Measurements from ENCODE around the gene ZBED2. TPM values are rescaled to one million over a fixed set of nuclear protein-coding genes. Genes with fewer than 3 reads are reported as not detected.
"Not testable (repeated sequence)": the region's sequence is repeated elsewhere in the genome, so short reads cannot be mapped to it uniquely, and the experiment has no call there.

ZBED2 gene, protein sequence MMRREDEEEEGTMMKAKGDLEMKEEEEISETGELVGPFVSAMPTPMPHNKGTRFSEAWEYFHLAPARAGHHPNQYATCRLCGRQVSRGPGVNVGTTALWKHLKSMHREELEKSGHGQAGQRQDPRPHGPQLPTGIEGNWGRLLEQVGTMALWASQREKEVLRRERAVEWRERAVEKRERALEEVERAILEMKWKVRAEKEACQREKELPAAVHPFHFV
- under 1 TPM in 1 of 2 donors, not detected in 1; 0.47 TPM for total RNA-seq

DNA sequence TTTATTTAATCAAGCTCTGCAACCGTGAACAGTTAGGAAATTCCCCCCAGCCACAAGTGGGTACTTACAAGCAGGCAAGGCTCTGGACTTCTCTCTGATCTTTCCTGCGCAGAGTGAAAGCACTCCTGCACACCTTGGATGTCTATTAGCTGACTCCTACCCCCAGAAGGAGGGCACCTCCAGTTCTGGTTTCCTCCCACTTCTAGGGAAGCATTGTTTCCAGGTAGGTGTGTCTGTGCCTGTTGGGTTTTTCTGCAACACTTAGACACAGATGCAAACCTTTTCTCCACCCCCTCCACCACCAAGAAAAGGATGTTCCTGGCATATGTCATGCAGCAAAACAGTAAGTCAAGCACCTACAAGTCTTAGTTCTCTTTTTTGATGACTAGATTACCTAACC lies at the start of gene ZBED2:
TSS of gene ZBED2 (minus strand) at position 115 of the 400 bp plus-strand sequence. CDS start 1,145 bp downstream, outside the sequence.
- DNase-seq (ENCODE audit: low spot score) = no peak
- TF ChIP-seq, protein P1, sequence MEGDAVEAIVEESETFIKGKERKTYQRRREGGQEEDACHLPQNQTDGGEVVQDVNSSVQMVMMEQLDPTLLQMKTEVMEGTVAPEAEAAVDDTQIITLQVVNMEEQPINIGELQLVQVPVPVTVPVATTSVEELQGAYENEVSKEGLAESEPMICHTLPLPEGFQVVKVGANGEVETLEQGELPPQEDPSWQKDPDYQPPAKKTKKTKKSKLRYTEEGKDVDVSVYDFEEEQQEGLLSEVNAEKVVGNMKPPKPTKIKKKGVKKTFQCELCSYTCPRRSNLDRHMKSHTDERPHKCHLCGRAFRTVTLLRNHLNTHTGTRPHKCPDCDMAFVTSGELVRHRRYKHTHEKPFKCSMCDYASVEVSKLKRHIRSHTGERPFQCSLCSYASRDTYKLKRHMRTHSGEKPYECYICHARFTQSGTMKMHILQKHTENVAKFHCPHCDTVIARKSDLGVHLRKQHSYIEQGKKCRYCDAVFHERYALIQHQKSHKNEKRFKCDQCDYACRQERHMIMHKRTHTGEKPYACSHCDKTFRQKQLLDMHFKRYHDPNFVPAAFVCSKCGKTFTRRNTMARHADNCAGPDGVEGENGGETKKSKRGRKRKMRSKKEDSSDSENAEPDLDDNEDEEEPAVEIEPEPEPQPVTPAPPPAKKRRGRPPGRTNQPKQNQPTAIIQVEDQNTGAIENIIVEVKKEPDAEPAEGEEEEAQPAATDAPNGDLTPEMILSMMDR (IDR thresholded peaks at IDR 0.05) = no peak
- Histone ChIP-seq H3K9me3 (no peaks in the 10 kb centered on the region), H3K27me3 (no peaks in the 10 kb centered on the region), H3K4me3 (no peak within 1 kb of the TSS), H3K27ac (no peak within 1 kb of the TSS), H3K36me3 (no peaks in the 10 kb centered on the region), H3K4me1 (no peaks in the 10 kb centered on the region)

DNA sequence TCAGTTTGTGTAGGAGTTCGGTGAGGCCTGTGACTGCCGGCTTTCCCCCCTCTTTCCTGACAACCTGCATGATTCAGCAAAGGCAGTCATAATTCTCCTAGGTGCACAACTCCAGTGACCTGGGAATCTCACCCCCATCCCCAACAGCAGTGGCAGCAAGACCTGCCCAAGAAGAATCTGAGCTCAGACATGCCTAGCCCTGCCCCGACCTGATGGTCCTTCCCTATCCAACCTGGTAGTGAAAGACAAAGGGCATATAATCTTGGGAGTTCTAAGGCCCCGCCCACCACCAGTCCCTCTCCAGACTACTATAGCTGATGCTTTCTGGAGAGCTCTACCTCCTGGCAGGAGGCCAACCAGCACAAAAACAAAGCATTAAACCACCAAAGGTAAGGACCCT lies 44.2 kb upstream of the ZBED2 start:
- H3K27ac ChIP-seq = no peak overlapping the region
- H3K9me3 ChIP-seq = peaks cover 0 to 8% of the 10 kb centered on the region in 2 donors
- no peak for DNase-seq (ENCODE audit: low spot score)
- H3K36me3 ChIP-seq = no peaks in the 10 kb centered on the region
- TF ChIP-seq, protein P1 (IDR thresholded peaks at IDR 0.05) = no peak
- H3K4me1 ChIP-seq = no peaks in the 10 kb centered on the region
- H3K27me3 ChIP-seq = no peaks in the 10 kb centered on the region
- no peak overlapping the region for H3K4me3 ChIP-seq

DNA sequence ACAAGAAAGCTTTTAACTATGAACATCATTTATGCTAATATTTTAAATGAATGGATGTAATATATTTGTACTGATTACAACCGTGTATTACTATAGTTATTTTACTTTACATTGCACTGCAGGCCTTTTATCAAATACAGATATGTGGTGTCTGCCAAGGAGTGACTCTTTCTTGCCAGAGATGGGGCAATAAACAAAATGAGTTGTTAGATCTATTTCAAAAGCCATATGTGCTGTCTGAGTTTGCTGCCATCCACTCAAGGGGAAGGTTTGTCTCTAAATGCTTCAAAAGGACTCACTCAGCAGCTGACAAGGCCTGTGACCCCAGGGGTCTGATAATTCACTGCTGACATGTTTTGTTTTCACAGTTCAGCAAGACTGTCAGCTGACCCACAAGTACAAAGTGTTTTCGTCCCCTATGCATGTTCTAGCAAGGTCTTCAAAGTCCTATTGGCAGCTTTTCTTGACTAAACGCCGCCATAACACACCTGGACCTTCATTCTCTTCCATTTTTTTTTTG lies 41.3 kb upstream of the ZBED2 start:
- H3K27me3 ChIP-seq = no peaks in the 10 kb centered on the region
- no peaks in the 10 kb centered on the region for H3K36me3 ChIP-seq
- H3K27ac ChIP-seq = no peak overlapping the region
- TF ChIP-seq, protein P1 (IDR thresholded peaks at IDR 0.05) = no peak
- DNase-seq (ENCODE audit: low spot score) = no peak
- H3K9me3 ChIP-seq = no peaks in the 10 kb centered on the region
- no peaks in the 10 kb centered on the region for H3K4me1 ChIP-seq
- no peak overlapping the region for H3K4me3 ChIP-seq

DNA sequence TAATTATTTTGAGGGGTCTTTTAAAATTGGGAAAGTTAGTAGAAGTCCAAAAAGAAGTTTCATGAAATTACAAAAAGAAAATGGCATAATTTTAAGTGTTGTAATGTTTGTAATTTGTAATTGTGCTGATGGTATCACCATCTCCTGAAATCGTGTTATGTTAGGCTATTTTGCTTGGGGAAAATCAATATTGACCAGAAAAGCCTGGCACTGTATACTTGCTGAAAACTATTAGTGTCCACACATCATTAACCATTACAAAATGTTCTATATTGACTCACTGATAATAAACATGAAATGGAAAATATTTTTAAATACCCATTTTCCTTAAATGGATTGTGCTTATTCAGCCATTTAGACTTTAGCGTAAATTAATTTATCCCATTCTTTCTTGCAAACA lies 40.3 kb upstream of the ZBED2 start:
- H3K27ac ChIP-seq = no peak overlapping the region
- DNase-seq (ENCODE audit: low spot score) = no peak
- no peaks in the 10 kb centered on the region for H3K27me3 ChIP-seq

DNA sequence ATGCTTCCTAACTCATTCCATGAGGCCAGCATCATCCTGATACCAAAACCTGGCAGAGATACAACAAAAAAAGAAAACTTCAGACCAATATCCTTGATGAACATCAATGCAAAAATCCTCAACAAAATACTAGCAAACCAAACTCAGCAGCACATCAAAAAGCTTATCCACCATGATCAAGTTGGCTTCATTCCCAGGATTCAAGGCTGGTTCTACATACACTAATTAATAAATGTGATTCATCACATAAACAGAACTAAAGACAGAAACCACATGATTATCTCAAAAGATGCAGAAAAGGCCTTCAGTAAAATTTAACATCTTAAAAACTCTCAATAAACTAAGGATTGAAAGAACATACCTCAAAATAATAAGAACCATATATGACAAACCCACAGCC lies 35.5 kb upstream of the ZBED2 start:
- H3K27ac ChIP-seq; H3K4me1 ChIP-seq; H3K27me3 ChIP-seq; H3K36me3 ChIP-seq; DNase-seq (ENCODE audit: low spot score); H3K4me3 ChIP-seq: not testable (repeated sequence)
- H3K9me3 ChIP-seq = peaks cover 0 to 30% of the 10 kb centered on the region in 2 donors

More for the DNA sequence above, 40.3 kb upstream of the ZBED2 start:
- Histone ChIP-seq H3K4me3 (no peak overlapping the region), H3K4me1 (no peaks in the 10 kb centered on the region), H3K36me3 (no peaks in the 10 kb centered on the region), H3K9me3 (peaks cover 0 to 1% of the 10 kb centered on the region in 2 donors)
- TF ChIP-seq, protein P1 (IDR thresholded peaks at IDR 0.05) = no peak

DNA sequence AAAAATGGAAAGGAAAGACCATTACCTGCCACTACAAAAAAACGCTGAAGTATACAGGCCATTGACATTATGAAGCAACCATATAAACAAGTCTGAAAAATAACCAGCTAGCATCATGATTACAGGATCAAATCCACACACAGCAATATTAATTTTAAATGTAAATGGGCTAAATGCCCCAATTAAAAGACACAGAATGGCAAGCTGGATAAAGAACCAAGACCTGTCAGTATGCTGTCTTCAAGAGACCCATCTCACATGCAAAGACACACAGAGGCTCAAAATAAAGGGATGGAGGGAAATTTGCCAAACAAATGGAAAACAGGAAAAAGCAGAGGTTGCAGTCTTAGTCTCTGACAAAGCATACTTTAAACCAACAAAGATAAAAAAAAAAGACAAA lies 33.9 kb upstream of the ZBED2 start:
- H3K27ac ChIP-seq; H3K27me3 ChIP-seq; DNase-seq (ENCODE audit: low spot score); H3K4me1 ChIP-seq; H3K36me3 ChIP-seq; H3K4me3 ChIP-seq: not testable (repeated sequence)
- H3K9me3 ChIP-seq = peaks cover 0 to 30% of the 10 kb centered on the region in 2 donors

DNA sequence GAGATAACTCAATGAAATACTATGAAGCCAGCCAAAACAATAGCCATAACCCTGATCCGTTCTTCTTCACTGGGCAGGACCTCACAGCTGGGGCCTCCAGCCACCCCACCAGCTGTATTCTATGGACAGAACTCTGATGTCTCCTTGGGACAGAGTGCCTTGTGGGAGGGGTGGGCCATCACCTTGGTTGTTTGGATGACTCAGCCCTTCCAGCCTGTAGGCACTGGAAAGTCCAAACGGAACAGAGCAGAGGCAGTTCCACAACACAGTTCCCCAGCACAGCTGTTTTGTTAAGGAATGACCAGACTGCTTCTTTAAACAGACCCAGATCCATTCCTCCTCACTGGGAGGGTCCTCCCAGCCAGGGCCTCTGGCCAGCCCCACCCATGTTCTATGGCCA lies 31.9 kb upstream of the ZBED2 start:
- TF ChIP-seq, protein P1 (IDR thresholded peaks at IDR 0.05) = no peak
- no peaks in the 10 kb centered on the region for H3K36me3 ChIP-seq
- H3K9me3 ChIP-seq = peaks cover 0 to 30% of the 10 kb centered on the region in 2 donors
- no peak for DNase-seq (ENCODE audit: low spot score)
- H3K4me1 ChIP-seq = no peaks in the 10 kb centered on the region
- H3K4me3 ChIP-seq = no peak overlapping the region
- H3K27me3 ChIP-seq = no peaks in the 10 kb centered on the region
- H3K27ac ChIP-seq = no peak overlapping the region

Measured in right atrium auricular region (tissue), 2 donors.